Upper lobe of left lung (tissue), 6 donors: ENCODE data around the gene MSANTD1. TPM values are rescaled to one million over a fixed set of nuclear protein-coding genes. Genes with fewer than 3 reads are reported as not detected.

Experiments
- ATAC-seq, 2 donors: fragments of 200-7000 bp; cut with Tn5 transposase; one replicate each; pipeline ENCODE4 v1.9.1; 2022; ENCODE audit warnings: mild to moderate bottlenecking in 2 of 2, moderate library complexity in 2 of 2; ENCODE audit not compliant: low FRiP score in 2 of 2
- DNase-seq, 2 donors: peaks; one replicate each; pipeline ENCODE4 v3.0.0-alpha.2; 2019 to 2020
- H3K27ac ChIP-seq, 4 donors: fragments of 200-600 bp; sonication (generic); one replicate each; pipeline ENCODE4 v1.5.1; 2016 to 2019
- H3K27me3 ChIP-seq, 4 donors: fragments of 200-600 bp; sonication (generic); one replicate each; pipeline ENCODE4 v1.5.1; 2017 to 2019
- H3K36me3 ChIP-seq, 4 donors: fragments of 200-600 bp; sonication (generic); one replicate each; pipeline ENCODE4 v1.5.1; 2016 to 2019
- H3K4me1 ChIP-seq, 4 donors: fragments of 200-600 bp; sonication (generic); one replicate each; pipeline ENCODE4 v1.5.1; 2018 to 2019
- H3K4me3 ChIP-seq, 4 donors: fragments of 200-600 bp; sonication (generic); one replicate each; pipeline ENCODE4 v1.5.1; 2017 to 2019; ENCODE audit warnings: mild to moderate bottlenecking in 2 of 4, moderate library complexity in 1 of 4
- H3K9me3 ChIP-seq, 4 donors: fragments of 200-600 bp; sonication (generic); one replicate each; pipeline ENCODE4 v1.5.1; 2018 to 2019
- EP300 ChIP-seq, 4 donors: sonication (generic); formaldehyde crosslinking; IDR thresholded peaks; one replicate each; pipeline ENCODE4 v1.5.1; 2017; ENCODE audit warnings: antibody characterized with exemption in 4 of 4, control low read depth in 2 of 4
- POLR2A ChIP-seq, 4 donors: fragments of 450-650 bp; IDR thresholded peaks; one replicate each; pipeline ENCODE4 v1.5.1; 2016 to 2017; ENCODE audit warnings: antibody characterized with exemption in 4 of 4, mild to moderate bottlenecking in 2 of 4
- POLR2AphosphoS5 ChIP-seq, 2 donors: sonication (generic); formaldehyde crosslinking; IDR thresholded peaks; one replicate each; pipeline ENCODE4 v1.5.1; 2017; ENCODE audit warnings: antibody characterized with exemption in 2 of 2
- WGBS, 2 donors: methylation state at CpG; one replicate each; pipeline ENCODE4 v1.1.5; 2017 to 2018; 5-methylcytosine and 5-hydroxymethylcytosine counted together
- total RNA-seq, 6 donors: library from RNA; depleted of rRNA in 4 of 6; stranded (reverse); fragments of >200 nt in 4 of 6; gene quantifications; one replicate each; pipeline versions ENCODE4 v1.1.0 to v1.2.1, GENCODE V29; 2016 to 2021
- TF ChIP-seq, protein P1 (sequence below), 6 experiments: fragments of 450-650 bp in 4 of 6; fragments of 200-600 bp in 2 of 6; sonication (generic) in 2 of 6; IDR thresholded peaks; one replicate each; pipeline ENCODE4 v1.5.1; 2016 to 2019; ENCODE audit warnings: antibody characterized with exemption in 6 of 6
- donor health status: DM: no; HTN: no; CAD: no; lungs with moderate emphysema.
- donor health status: DM: no; HTN: yes; CAD: no; lungs with severe emphysema.

The MSANTD1 gene
- total RNA-seq, 6 donors from 2014 or later = 1.00 to 7.3 (median 1.8) TPM

DNA sequence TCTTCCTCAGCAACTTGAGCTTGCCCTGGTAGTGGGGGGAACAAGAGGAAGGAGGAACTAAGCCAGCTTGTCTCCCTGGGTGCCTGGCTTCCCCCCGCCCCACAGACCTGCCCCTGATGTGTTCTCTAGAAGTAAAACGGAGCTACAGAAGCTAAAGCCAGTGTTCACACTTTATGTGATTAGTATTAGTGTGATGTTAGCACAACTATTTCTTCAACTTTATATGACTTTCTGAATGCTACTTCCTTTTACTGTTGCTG is 54.5 kb downstream of the MSANTD1 start:
- Histone ChIP-seq H3K36me3 (no peaks in the 10 kb centered on the region), H3K9me3 (no peaks in the 10 kb centered on the region), H3K4me1 (peaks cover 45 to 78% (median 62%) of the 10 kb centered on the region in 4 donors), H3K27ac (peak overlapping the region in 1 of 4 donors; percentile 5), H3K4me3 (no peak overlapping the region), H3K27me3 (no peaks in the 10 kb centered on the region)
- WGBS, 2 donors = 70 to 90% methylated on average over 2 of the region's 2 CpGs
- ATAC-seq = no peak
- no peak for TF ChIP-seq POLR2AphosphoS5 (IDR thresholded peaks at IDR 0.05)
- TF ChIP-seq, protein P1, sequence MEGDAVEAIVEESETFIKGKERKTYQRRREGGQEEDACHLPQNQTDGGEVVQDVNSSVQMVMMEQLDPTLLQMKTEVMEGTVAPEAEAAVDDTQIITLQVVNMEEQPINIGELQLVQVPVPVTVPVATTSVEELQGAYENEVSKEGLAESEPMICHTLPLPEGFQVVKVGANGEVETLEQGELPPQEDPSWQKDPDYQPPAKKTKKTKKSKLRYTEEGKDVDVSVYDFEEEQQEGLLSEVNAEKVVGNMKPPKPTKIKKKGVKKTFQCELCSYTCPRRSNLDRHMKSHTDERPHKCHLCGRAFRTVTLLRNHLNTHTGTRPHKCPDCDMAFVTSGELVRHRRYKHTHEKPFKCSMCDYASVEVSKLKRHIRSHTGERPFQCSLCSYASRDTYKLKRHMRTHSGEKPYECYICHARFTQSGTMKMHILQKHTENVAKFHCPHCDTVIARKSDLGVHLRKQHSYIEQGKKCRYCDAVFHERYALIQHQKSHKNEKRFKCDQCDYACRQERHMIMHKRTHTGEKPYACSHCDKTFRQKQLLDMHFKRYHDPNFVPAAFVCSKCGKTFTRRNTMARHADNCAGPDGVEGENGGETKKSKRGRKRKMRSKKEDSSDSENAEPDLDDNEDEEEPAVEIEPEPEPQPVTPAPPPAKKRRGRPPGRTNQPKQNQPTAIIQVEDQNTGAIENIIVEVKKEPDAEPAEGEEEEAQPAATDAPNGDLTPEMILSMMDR (IDR thresholded peaks at IDR 0.05) = no peak
- TF ChIP-seq EP300 (IDR thresholded peaks at IDR 0.05) = no peak
- no peak for TF ChIP-seq POLR2A (IDR thresholded peaks at IDR 0.05)
- DNase-seq = no peak

DNA sequence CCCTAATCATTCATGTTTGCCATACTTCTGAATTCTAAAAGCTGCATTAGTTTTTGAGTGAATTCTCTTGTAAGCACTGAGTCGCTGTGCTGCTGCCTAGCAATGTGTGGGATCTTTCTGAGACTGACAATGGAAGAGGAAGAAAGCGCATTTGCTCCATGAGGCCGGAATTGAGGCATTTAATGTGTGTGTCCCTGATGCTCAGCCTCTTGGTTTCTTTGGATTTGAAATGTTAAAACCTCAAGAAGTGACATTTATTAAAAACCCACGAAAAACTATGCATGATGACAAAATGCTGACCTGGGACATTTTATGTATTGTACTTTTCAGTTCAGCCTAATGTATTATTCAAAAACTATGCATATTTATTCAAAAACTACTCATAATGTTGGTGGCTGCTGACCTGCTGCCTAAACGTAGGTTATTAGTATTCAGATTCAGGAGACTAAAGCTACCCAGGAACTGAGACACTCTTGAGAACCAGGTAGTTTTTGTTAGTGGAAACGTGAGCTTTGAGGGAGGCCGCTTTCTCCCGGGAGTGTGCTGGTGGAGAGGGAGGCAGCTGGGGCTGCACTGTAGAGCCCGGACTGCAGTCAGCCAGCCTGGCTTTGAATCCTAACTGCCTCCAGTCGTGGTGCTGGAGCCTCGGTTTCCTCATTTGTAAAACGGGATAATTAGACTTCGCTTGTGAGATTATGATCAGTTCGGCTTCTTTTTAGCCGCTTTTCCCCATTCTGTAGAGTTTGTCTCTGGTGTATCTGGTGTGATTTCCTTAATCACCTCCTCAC is 55.2 kb downstream of the MSANTD1 start:
- Histone ChIP-seq H3K36me3 (no peaks in the 10 kb centered on the region), H3K27me3 (no peaks in the 10 kb centered on the region), H3K4me1 (peaks cover 40 to 74% (median 60%) of the 10 kb centered on the region in 4 donors), H3K4me3 (no peak overlapping the region), H3K27ac (peak overlapping the region in 1 of 4 donors; percentile 74), H3K9me3 (no peaks in the 10 kb centered on the region)
- ATAC-seq (no peak), DNase-seq (no peak)
- TF ChIP-seq, protein P1 (IDR thresholded peaks at IDR 0.05) = no peak
- TF ChIP-seq POLR2A (IDR thresholded peaks at IDR 0.05) (no peak), EP300 (IDR thresholded peaks at IDR 0.05) (no peak), POLR2AphosphoS5 (IDR thresholded peaks at IDR 0.05) (no peak)
- WGBS, 2 donors = 76 to 79% methylated on average over 15 of the region's 15 CpGs

DNA sequence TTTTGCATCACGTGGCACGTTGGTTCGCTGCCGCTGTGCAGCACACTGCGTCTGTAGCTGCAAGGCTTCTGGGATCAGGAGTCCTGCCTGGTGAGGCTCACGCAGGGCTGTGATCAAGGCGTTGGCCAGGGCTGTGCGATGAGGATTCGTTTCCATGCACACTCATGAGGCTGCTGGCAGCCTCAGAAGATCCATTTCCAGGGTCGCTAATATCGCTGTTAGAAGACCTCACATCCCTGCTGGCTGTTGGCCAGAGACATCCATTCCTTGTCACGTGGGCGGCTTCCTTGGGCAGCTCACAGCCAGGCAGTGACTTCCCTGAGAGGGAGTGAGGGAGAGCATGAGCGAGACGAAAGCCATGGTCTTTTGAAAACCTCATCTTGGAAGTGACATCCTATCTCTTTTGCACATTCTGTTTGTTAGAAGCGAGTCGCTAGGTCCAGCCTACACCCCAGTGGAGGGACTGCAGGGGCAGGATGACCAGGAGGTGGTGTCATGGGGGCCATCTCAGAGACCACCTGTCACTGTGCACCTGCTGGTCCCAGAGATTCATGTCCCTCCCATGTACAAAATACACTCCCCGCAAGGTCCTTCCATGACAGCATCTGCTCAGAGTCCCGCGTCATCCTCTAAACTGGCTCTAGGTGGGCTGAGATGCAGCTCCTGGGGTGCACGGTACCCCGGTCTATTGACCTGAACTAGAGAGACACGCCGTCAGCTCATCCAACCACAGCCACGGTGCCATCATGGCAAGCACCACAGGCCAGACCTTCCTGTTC is 56.1 kb downstream of the MSANTD1 start:
- no peaks in the 10 kb centered on the region for H3K9me3 ChIP-seq
- peak overlapping the region in 2 of 4 donors; percentile 6 to 74 for H3K27ac ChIP-seq
- 62 to 79% methylated on average over 13 to 25 of the region's 25 CpGs for WGBS, 2 donors
- ATAC-seq = peak in 1 of 2 donors; percentile 52
- H3K4me1 ChIP-seq = peaks cover 32 to 65% (median 51%) of the 10 kb centered on the region in 4 donors
- TF ChIP-seq POLR2AphosphoS5 (IDR thresholded peaks at IDR 0.05) (no peak), POLR2A (IDR thresholded peaks at IDR 0.05) (no peak), EP300 (IDR thresholded peaks at IDR 0.05) (no peak)
- TF ChIP-seq, protein P1 (IDR thresholded peaks at IDR 0.05) = no peak
- peak overlapping the region in 1 of 4 donors; percentile 5 for H3K4me3 ChIP-seq
- no peaks in the 10 kb centered on the region for H3K27me3 ChIP-seq
- no peaks in the 10 kb centered on the region for H3K36me3 ChIP-seq
- DNase-seq = peak in 1 of 2 donors; percentile 18

- no peaks in the 10 kb centered on the region for H3K9me3 ChIP-seq
- no peak for DNase-seq
- 62 to 72% methylated on average over 6 to 9 of the region's 9 CpGs for WGBS, 2 donors
- no peaks in the 10 kb centered on the region for H3K27me3 ChIP-seq
- H3K27ac ChIP-seq = peak overlapping the region in 3 of 4 donors; percentile 6 to 74 (median 8)
- no peaks in the 10 kb centered on the region for H3K36me3 ChIP-seq
- peaks cover 32 to 59% (median 49%) of the 10 kb centered on the region in 4 donors for H3K4me1 ChIP-seq
- no peak overlapping the region for H3K4me3 ChIP-seq
- TF ChIP-seq, protein P1 (IDR thresholded peaks at IDR 0.05) = no peak
- TF ChIP-seq POLR2AphosphoS5 (IDR thresholded peaks at IDR 0.05) (peak in 1 of 2 donors; percentile 71), POLR2A (IDR thresholded peaks at IDR 0.05) (no peak), EP300 (IDR thresholded peaks at IDR 0.05) (no peak)
- ATAC-seq = no peak
Observed at GRCh38 chr4:3305610-3306371, 56.8 kb downstream of the MSANTD1 start.

Other genes with a start within 250 kb of the MSANTD1 start
- not detected for gene HTT-AS, start 174.6 kb upstream of the MSANTD1 start, total RNA-seq
- 100 to 1,000 TPM in 2 of 6 donors, 10 to 100 TPM in 4; 55.4 to 170 (median 81.5) TPM for gene HTT, start 174.5 kb upstream of the MSANTD1 start, total RNA-seq
- 100 to 1,000 TPM in 1 of 6 donors, 10 to 100 TPM in 5; 17.8 to 124 (median 49.7) TPM for gene RGS12, start 43.9 kb downstream of the MSANTD1 start, total RNA-seq
- gene HGFAC, start 192.8 kb downstream of the MSANTD1 start, total RNA-seq = 1 to 10 TPM in 2 of 6 donors, under 1 TPM in 3, not detected in 1; 0.20 to 1.1 (median 0.49) TPM
- gene DOK7, start 214.1 kb downstream of the MSANTD1 start, total RNA-seq = 10 to 100 TPM in 1 of 6 donors, 1 to 10 TPM in 5; 2.1 to 16.0 (median 4.0) TPM